ENCODE data around the gene LCTL.

- TF ChIP-seq EZH2 (IDR thresholded peaks at IDR 0.05; ENCODE audit: borderline replicate concordance) (no peak), CTCF (IDR thresholded peaks at IDR 0.05; ENCODE audit: poor library complexity) (no peak), EZH2phosphoT487 (IDR thresholded peaks at IDR 0.05; ENCODE audit: low read depth, severe bottlenecking, unreplicated experiment) (no peak)
Measured at GRCh38 chr15:66586155-66586976, 20.6 kb upstream of the LCTL start.

All from hepatocyte (in vitro differentiated cells).